Stimulated activated CD4-positive, alpha-beta T cell treated with anti-CD3 and anti-CD28 coated beads, Interleukin-4, amount 100 ng/mL, for 48 hours (primary cell): ENCODE results near the gene FCGR1A.
"Not testable (repeated sequence)": the region's sequence is repeated elsewhere in the genome, so short reads cannot be mapped to it uniquely, and the experiment has no call there.

Source experiments
- DNase-seq, 2 donors: peaks; one replicate each; pipeline ENCODE4 v3.0.0-alpha.2; 2020; ENCODE audit warnings: low read depth in 2 of 2

Gene FCGR1A

GRCh38 chr1:149832316-149833126 lies 50.0 kb downstream of the FCGR1A start:
- DNase-seq = not testable (repeated sequence)

GRCh38 chr1:149833144-149833543 lies 50.6 kb downstream of the FCGR1A start:
- not testable (repeated sequence) for DNase-seq

GRCh38 chr1:149841149-149841548 lies 58.7 kb downstream of the FCGR1A start:
- DNase-seq = not testable (repeated sequence)
